GM21528 (cell line): Measurements from ENCODE around the gene LTBP1.

Experiments used
- ATAC-seq: cut with Tn5 transposase; IDR thresholded peaks from one replicate; pipeline ENCODE4 v1.9.1; 2021; ENCODE audit warnings: mild to moderate bottlenecking, moderate library complexity; ENCODE audit not compliant: unreplicated experiment, low FRiP score

Gene LTBP1

GRCh38 chr2:33321236-33321771, 374.6 kb downstream of the LTBP1 start:
- ATAC-seq: no peak

GRCh38 chr2:33321876-33322483, 375.2 kb downstream of the LTBP1 start:
- ATAC-seq: no peak

GRCh38 chr2:33322612-33323011, 375.9 kb downstream of the LTBP1 start:
- no peak for ATAC-seq

GRCh38 chr2:33323957-33324356, 377.2 kb downstream of the LTBP1 start:
- ATAC-seq: no peak

- ATAC-seq: no peak
Observed at GRCh38 chr2:33326100-33326499, 379.3 kb downstream of the LTBP1 start.

GRCh38 chr2:33333433-33333832, 386.7 kb downstream of the LTBP1 start:
- ATAC-seq: no peak

- no peak for ATAC-seq
Observed at GRCh38 chr2:33334083-33334482, 387.3 kb downstream of the LTBP1 start.

GRCh38 chr2:33335516-33335915, 388.8 kb downstream of the LTBP1 start:
- no peak for ATAC-seq

- ATAC-seq: no peak
Observed at GRCh38 chr2:33336036-33336625, 389.4 kb downstream of the LTBP1 start.

GRCh38 chr2:33337385-33337960, 390.7 kb downstream of the LTBP1 start:
- no peak for ATAC-seq

- ATAC-seq: no peak
Observed at GRCh38 chr2:33337981-33338380, 391.2 kb downstream of the LTBP1 start.

- no peak for ATAC-seq
Observed at GRCh38 chr2:33339269-33339668, 392.5 kb downstream of the LTBP1 start.

GRCh38 chr2:33340280-33340679, 393.5 kb downstream of the LTBP1 start:
- no peak for ATAC-seq

- ATAC-seq: no peak
Observed at GRCh38 chr2:33342171-33342570, 395.4 kb downstream of the LTBP1 start.

GRCh38 chr2:33342705-33343104, 396.0 kb downstream of the LTBP1 start:
- ATAC-seq: no peak

GRCh38 chr2:33343387-33343895, 396.7 kb downstream of the LTBP1 start:
- no peak for ATAC-seq

- no peak for ATAC-seq
Observed at GRCh38 chr2:33344230-33344629, 397.5 kb downstream of the LTBP1 start.

- ATAC-seq: no peak
Observed at GRCh38 chr2:33347856-33348255, 401.1 kb downstream of the LTBP1 start.

GRCh38 chr2:33350632-33351031, 403.9 kb downstream of the LTBP1 start:
- ATAC-seq: no peak

GRCh38 chr2:33351781-33352180, 405.0 kb downstream of the LTBP1 start:
- ATAC-seq: no peak

- ATAC-seq: no peak
Observed at GRCh38 chr2:33354981-33355380, 408.2 kb downstream of the LTBP1 start.

GRCh38 chr2:33358878-33359277, 412.1 kb downstream of the LTBP1 start:
- ATAC-seq: no peak
